Measurements from ENCODE around the gene RPS6KC1.
"Not testable (repeated sequence)": the region's sequence is repeated elsewhere in the genome, so short reads cannot be mapped to it uniquely, and the experiment has no call there.

The RPS6KC1 gene

GRCh38 chr1:213051127-213051880, at the start of gene RPS6KC1:
Gene RPS6KC1, plus strand, starts transcription at chr1:213051241. Its CDS starts 164 bp downstream, at chr1:213051405.
- peak; percentile 16 to 92 (median 75) for DNase-seq

- no peak for DNase-seq
Observed at GRCh38 chr1:213003256-213003655, 47.8 kb upstream of the RPS6KC1 start.

GRCh38 chr1:213008564-213008963, 42.5 kb upstream of the RPS6KC1 start:
- no peak for DNase-seq

- DNase-seq = no peak
Observed at GRCh38 chr1:213014642-213015041, 36.4 kb upstream of the RPS6KC1 start.

- DNase-seq = peak; percentile 72 to 99 (median 95)
Observed at GRCh38 chr1:213015099-213016050, 35.7 kb upstream of the RPS6KC1 start, which contains the start of gene ANGEL2. Gene ANGEL2, minus strand, starts transcription at chr1:213015867. Its CDS starts 196 bp downstream, at chr1:213015671.

- no peak for DNase-seq
Observed at GRCh38 chr1:213017447-213018273, 33.4 kb upstream of the RPS6KC1 start.

- DNase-seq = no peak
Observed at GRCh38 chr1:213019450-213019849, 31.6 kb upstream of the RPS6KC1 start.

- no peak for DNase-seq
Observed at GRCh38 chr1:213020016-213020415, 31.0 kb upstream of the RPS6KC1 start.

GRCh38 chr1:213027024-213027423, 24.0 kb upstream of the RPS6KC1 start:
- DNase-seq = not testable (repeated sequence)

GRCh38 chr1:213032651-213033050, 18.4 kb upstream of the RPS6KC1 start:
- no peak for DNase-seq

- DNase-seq = no peak
Observed at GRCh38 chr1:213034713-213035112, 16.3 kb upstream of the RPS6KC1 start.

GRCh38 chr1:213035573-213035972, 15.5 kb upstream of the RPS6KC1 start:
- peak in 1 of 56 donors; percentile 16 for DNase-seq

- no peak for DNase-seq
Observed at GRCh38 chr1:213041443-213041842, 9.6 kb upstream of the RPS6KC1 start.

- DNase-seq = not testable (repeated sequence)
Observed at GRCh38 chr1:213045321-213046226, 5.5 kb upstream of the RPS6KC1 start.

GRCh38 chr1:213049232-213049631, 1.8 kb upstream of the RPS6KC1 start:
- DNase-seq = no peak

GRCh38 chr1:213050745-213051126, 305 bp upstream of the RPS6KC1 start:
- no peak for DNase-seq

- DNase-seq = no peak
Observed at GRCh38 chr1:213051881-213052202, 801 bp downstream of the RPS6KC1 start.

GRCh38 chr1:213053455-213053854, 2.4 kb downstream of the RPS6KC1 start:
- no peak for DNase-seq

GRCh38 chr1:213054142-213054541, 3.1 kb downstream of the RPS6KC1 start:
- DNase-seq = no peak
